HEK293 (cell line): ENCODE data around the gene HYKK.
A peak's percentile ranks its signal among the peaks of the same experiment; 100 is the strongest.

ENCODE experiments used
- BCL11B ChIP-seq: fragments of 450-650 bp; formaldehyde crosslinking; IDR thresholded peaks from 2 replicates; pipeline ENCODE4 v1.5.1; 2016; ENCODE audit warnings: low read depth, missing biosample characterization, missing genetic modification characterization
- BCL6B ChIP-seq: fragments of 450-650 bp; formaldehyde crosslinking; IDR thresholded peaks from 2 replicates; pipeline ENCODE4 v1.5.1; 2017; ENCODE audit warnings: missing biosample characterization, missing genetic modification characterization
- INSM2 ChIP-seq: fragments of 450-650 bp; formaldehyde crosslinking; IDR thresholded peaks from 2 replicates; pipeline ENCODE4 v1.5.1; 2016; ENCODE audit warnings: missing biosample characterization, missing genetic modification characterization
- MYNN ChIP-seq: fragments of 450-650 bp; formaldehyde crosslinking; IDR thresholded peaks from 2 replicates; pipeline ENCODE4 v1.5.1; 2016; ENCODE audit warnings: missing biosample characterization, missing genetic modification characterization, borderline replicate concordance
- PRDM1 ChIP-seq: fragments of 450-650 bp; formaldehyde crosslinking; IDR thresholded peaks from 2 replicates; pipeline ENCODE4; 2016; ENCODE audit warnings: missing biosample characterization, missing genetic modification characterization
- REPIN1 ChIP-seq: fragments of 450-650 bp; formaldehyde crosslinking; IDR thresholded peaks from 2 replicates; pipeline ENCODE4 v1.5.1; 2017; ENCODE audit warnings: missing biosample characterization, missing genetic modification characterization, low read depth
- SP2 ChIP-seq: fragments of 450-650 bp; formaldehyde crosslinking; IDR thresholded peaks from 2 replicates; pipeline ENCODE4 v1.5.1; 2016; ENCODE audit warnings: missing biosample characterization, missing genetic modification characterization
- TRIM28 ChIP-seq: IDR thresholded peaks from 2 replicates; pipeline ENCODE4 v1.6.1; 2011; ENCODE audit warnings: low read length, control low read depth, borderline replicate concordance
- ZBTB10 ChIP-seq: fragments of 450-650 bp; formaldehyde crosslinking; IDR thresholded peaks from 2 replicates; pipeline ENCODE4 v1.5.1; 2016; ENCODE audit warnings: missing biosample characterization, missing genetic modification characterization
- ZBTB44 ChIP-seq: fragments of 450-650 bp; IDR thresholded peaks from 2 replicates; pipeline ENCODE4 v1.5.1; 2018; ENCODE audit warnings: missing biosample characterization, mild to moderate bottlenecking, missing genetic modification characterization
- ZNF133 ChIP-seq: fragments of 450-650 bp; formaldehyde crosslinking; IDR thresholded peaks from 2 replicates; pipeline ENCODE4 v1.5.1; 2016; ENCODE audit warnings: missing biosample characterization, missing genetic modification characterization
- ZNF175 ChIP-seq: fragments of 450-650 bp; formaldehyde crosslinking; IDR thresholded peaks from 2 replicates; pipeline ENCODE4 v1.5.1; 2016; ENCODE audit warnings: missing biosample characterization, missing genetic modification characterization
- ZNF18 ChIP-seq: fragments of 450-650 bp; formaldehyde crosslinking; IDR thresholded peaks from 2 replicates; pipeline ENCODE4 v1.5.1; 2016; ENCODE audit warnings: missing biosample characterization, missing genetic modification characterization
- ZNF184 ChIP-seq: fragments of 450-650 bp; IDR thresholded peaks from 2 replicates; pipeline ENCODE4 v1.5.1; 2018; ENCODE audit warnings: missing biosample characterization, mild to moderate bottlenecking, missing genetic modification characterization
- ZNF292 ChIP-seq: fragments of 450-650 bp; formaldehyde crosslinking; IDR thresholded peaks from 2 replicates; pipeline ENCODE4 v1.5.1; 2016; ENCODE audit warnings: low read depth, missing biosample characterization, missing genetic modification characterization, borderline replicate concordance
- ZNF324 ChIP-seq: fragments of 450-650 bp; formaldehyde crosslinking; IDR thresholded peaks from 2 replicates; pipeline ENCODE4 v1.5.1; 2016; ENCODE audit warnings: missing biosample characterization, missing genetic modification characterization
- ZNF350 ChIP-seq: fragments of 450-650 bp; formaldehyde crosslinking; IDR thresholded peaks from 2 replicates; pipeline ENCODE4 v1.5.0; 2017; ENCODE audit warnings: missing biosample characterization, mild to moderate bottlenecking, missing genetic modification characterization
- ZNF354C ChIP-seq: fragments of 450-650 bp; formaldehyde crosslinking; IDR thresholded peaks from 2 replicates; pipeline ENCODE4 v1.5.1; 2016; ENCODE audit warnings: missing biosample characterization, missing genetic modification characterization, low read depth, borderline replicate concordance
- ZNF366 ChIP-seq: fragments of 450-650 bp; formaldehyde crosslinking; conservative IDR thresholded peaks from 2 replicates; pipeline ENCODE4 v1.5.1; 2016; ENCODE audit warnings: missing biosample characterization, missing genetic modification characterization
- ZNF426 ChIP-seq: fragments of 450-650 bp; formaldehyde crosslinking; IDR thresholded peaks from 2 replicates; pipeline ENCODE4 v1.5.1; 2017; ENCODE audit warnings: missing biosample characterization, missing genetic modification characterization, mild to moderate bottlenecking, inconsistent platforms, moderate library complexity
- ZNF510 ChIP-seq: fragments of 450-650 bp; formaldehyde crosslinking; IDR thresholded peaks from 2 replicates; pipeline ENCODE4 v1.5.1; 2018; ENCODE audit warnings: mild to moderate bottlenecking, missing genetic modification characterization, missing biosample characterization; ENCODE audit not compliant: insufficient replicate concordance
- ZNF514 ChIP-seq: fragments of 450-650 bp; formaldehyde crosslinking; IDR thresholded peaks from 2 replicates; pipeline ENCODE4 v1.5.1; 2016; ENCODE audit warnings: missing biosample characterization, missing genetic modification characterization
- ZNF529 ChIP-seq: fragments of 450-650 bp; formaldehyde crosslinking; IDR thresholded peaks from 2 replicates; pipeline ENCODE4 v1.5.1; 2017; ENCODE audit warnings: missing genetic modification characterization, missing biosample characterization; ENCODE audit not compliant: insufficient replicate concordance
- ZNF585B ChIP-seq: fragments of 450-650 bp; formaldehyde crosslinking; IDR thresholded peaks from 2 replicates; pipeline ENCODE4 v1.5.1; 2016; ENCODE audit warnings: missing biosample characterization, missing genetic modification characterization
- ZNF610 ChIP-seq: fragments of 450-650 bp; formaldehyde crosslinking; IDR thresholded peaks from 2 replicates; pipeline ENCODE4 v1.5.1; 2016; ENCODE audit warnings: missing biosample characterization, missing genetic modification characterization, borderline replicate concordance
- ZNF626 ChIP-seq: fragments of 450-650 bp; sonication (Bioruptor Pico); formaldehyde crosslinking; IDR thresholded peaks from 2 replicates; pipeline ENCODE4 v1.5.1; 2018; ENCODE audit warnings: missing biosample characterization, missing genetic modification characterization, inconsistent platforms
- ZNF701 ChIP-seq: fragments of 450-650 bp; formaldehyde crosslinking; IDR thresholded peaks from 2 replicates; pipeline ENCODE4 v1.5.1; 2016; ENCODE audit warnings: missing biosample characterization, missing genetic modification characterization
- ZNF704 ChIP-seq: fragments of 450-650 bp; formaldehyde crosslinking; IDR thresholded peaks from 2 replicates; pipeline ENCODE4 v1.5.1; 2016; ENCODE audit warnings: missing biosample characterization, missing genetic modification characterization
- ZNF791 ChIP-seq: fragments of 450-650 bp; formaldehyde crosslinking; IDR thresholded peaks from 2 replicates; pipeline ENCODE4 v1.5.1; 2016; ENCODE audit warnings: missing biosample characterization, missing genetic modification characterization

HYKK gene

GRCh38 chr15:78540141-78540870, 32.9 kb downstream of the HYKK start, which contains the start of gene PSMA4 (continued):
- TF ChIP-seq ZNF791 (tag by site-specific recombination) (no peak), ZNF184 (tag by site-specific recombination) (no peak), BCL6B (tag by site-specific recombination) (no peak), SP2 (tag by site-specific recombination) (peak; percentile 62), ZNF354C (tag by site-specific recombination) (no peak), ZNF133 (tag by site-specific recombination) (no peak), ZNF350 (tag by site-specific recombination) (no peak), ZNF292 (no peak), PRDM1 (no peak), ZNF626 (tag by site-specific recombination) (no peak), ZNF514 (tag by site-specific recombination) (no peak), INSM2 (tag by site-specific recombination) (no peak), ZBTB44 (tag by site-specific recombination) (no peak), ZNF704 (tag by site-specific recombination) (no peak), ZNF18 (no peak), ZBTB10 (tag by site-specific recombination) (peak; percentile 56), ZNF701 (tag by site-specific recombination) (no peak), ZNF324 (tag by site-specific recombination) (no peak; the same call in 1 of the 2 replicates), MYNN (tag by site-specific recombination) (no peak), ZNF510 (no peak), ZNF610 (tag by site-specific recombination) (peak; percentile 30; the same call in 1 of the 2 replicates), ZNF529 (tag by site-specific recombination) (no peak), TRIM28 (no peak), ZNF175 (no peak), BCL11B (no peak), REPIN1 (tag by site-specific recombination) (no peak), ZNF366 (tag by site-specific recombination) (peak; percentile 24; the same call in 1 of the 2 replicates), ZNF585B (no peak), ZNF426 (no peak)
